Kidney tubule cell (primary cell): ENCODE results near the gene LMF1.

Source experiments
- DNase-seq: peaks from one replicate; pipeline ENCODE4 v3.0.0-alpha.2; 2018; ENCODE audit warnings: low spot score

LMF1 gene

DNA sequence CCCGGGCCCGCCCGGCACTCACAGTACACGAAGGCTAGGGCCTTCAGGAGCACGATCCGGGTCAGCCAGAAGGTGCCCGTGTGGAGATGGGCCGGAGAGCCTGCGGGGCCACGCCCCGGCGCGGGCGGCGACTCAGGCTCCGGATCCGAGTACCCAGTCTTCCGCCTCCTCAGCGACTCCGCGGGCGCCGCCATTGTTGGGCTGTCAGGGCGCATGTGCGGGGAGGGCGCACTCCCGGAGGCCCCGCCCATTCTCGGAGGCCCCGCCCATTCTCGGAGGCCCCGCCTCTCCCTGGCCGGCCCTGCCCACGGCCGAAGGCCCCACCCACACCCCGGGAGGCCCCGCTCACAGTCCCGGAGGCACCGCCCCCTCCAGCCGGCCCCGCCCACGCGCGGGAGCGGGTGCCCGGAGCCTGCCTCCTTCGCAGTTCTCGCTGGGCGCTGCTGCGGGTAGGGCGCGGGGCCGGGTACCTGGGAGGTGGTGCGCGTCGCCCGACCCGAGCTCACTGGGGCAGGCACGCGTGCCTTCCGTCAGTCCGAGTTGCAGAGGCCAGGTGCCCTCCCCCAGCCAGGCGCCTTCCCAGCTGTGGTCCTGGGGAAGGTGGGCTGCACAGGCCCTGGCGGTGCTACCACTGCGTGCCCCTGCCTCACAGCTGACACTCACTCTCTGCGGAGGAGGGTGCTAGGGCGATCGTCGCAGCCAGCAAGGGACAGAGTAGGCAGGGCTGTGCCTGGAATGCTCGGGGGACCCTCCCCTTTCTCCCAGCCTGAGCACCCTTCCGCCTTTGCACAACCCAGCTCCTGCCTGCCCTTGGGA, at the start of gene LMF1:
Gene LMF1 (minus strand): TSS at position 219 of the 816 bp plus-strand sequence. CDS start 4 bp downstream, at position 215.
- DNase-seq, result peak; percentile 90

- DNase-seq, result no peak
These were observed 49.3 kb upstream of the LMF1 start for GRCh38 chr16:1020091-1020399.

DNA sequence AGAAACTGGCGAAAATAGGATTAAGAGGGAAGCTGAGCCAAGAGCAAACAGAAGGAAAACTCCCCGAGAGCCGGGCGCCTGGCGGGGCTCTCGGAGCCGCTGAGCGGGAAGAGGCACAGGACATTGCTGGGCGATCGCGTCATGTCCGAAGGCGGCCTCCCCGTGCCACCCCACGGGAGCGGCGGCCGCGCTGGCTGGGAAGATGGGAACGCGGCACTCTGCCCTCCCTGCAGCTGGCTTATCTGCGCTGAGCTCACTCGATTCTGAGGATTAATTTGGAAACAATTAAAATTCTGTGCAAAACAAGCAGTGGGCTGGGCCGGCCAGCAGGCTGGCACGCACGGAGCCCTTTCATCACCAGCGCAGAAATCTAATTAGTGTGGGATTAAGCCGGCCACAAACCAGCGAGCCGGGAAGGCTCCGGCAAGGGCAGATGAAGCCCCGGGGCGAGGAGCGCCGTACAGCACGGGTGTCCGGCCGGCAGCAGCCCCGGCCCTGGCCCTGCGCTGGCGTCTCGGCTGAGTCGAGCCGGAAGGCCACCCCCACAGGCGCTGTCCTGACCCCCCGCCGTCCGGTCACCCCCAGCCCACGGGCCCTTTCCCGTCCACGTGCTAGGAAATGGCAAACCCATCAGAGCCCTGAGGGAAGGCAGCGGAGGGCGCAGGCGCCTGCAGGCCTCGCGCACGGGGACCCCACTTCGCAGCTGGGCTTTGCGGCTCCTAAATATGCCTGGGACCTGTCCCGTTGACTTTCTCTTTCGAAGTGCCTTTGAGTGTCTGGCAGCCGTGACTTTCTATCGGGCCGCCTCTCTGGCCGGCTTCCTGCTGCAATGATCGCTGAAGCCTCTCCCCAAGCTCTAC, 48.7 kb upstream of the LMF1 start:
- DNase-seq, result peak; percentile 68

GRCh38 chr16:1018447-1019198, 47.8 kb upstream of the LMF1 start:
- no peak for DNase-seq

GRCh38 chr16:1014771-1015495, 44.1 kb upstream of the LMF1 start:
- no peak for DNase-seq

GRCh38 chr16:1014221-1014620, 43.4 kb upstream of the LMF1 start:
- DNase-seq, result no peak

- DNase-seq, result no peak
These were observed 42.8 kb upstream of the LMF1 start for GRCh38 chr16:1013593-1013900.

GRCh38 chr16:1012722-1013592, 42.2 kb upstream of the LMF1 start:
- DNase-seq, result no peak

DNA sequence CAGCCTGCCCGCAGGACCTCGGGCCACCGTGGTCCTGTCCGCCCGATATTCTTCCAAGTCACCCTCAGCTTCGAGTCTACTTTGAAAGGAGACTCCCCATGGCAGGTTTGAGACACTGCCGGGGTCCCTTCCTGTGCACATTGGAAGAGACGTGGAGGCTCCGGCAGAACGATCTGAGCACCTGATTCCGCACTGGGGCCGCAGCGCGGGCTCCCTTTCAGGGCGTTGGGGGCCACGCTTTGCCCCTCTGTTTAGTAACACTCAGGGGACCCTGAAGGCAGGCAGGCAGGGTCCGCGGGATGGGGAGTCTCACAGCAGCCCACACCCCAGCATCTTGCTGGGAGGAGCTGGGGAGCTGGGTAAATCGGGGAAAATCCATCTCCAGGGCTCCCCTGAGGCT, 41.4 kb upstream of the LMF1 start:
- no peak for DNase-seq

GRCh38 chr16:1011316-1012082, 40.7 kb upstream of the LMF1 start:
- DNase-seq, result no peak

DNA sequence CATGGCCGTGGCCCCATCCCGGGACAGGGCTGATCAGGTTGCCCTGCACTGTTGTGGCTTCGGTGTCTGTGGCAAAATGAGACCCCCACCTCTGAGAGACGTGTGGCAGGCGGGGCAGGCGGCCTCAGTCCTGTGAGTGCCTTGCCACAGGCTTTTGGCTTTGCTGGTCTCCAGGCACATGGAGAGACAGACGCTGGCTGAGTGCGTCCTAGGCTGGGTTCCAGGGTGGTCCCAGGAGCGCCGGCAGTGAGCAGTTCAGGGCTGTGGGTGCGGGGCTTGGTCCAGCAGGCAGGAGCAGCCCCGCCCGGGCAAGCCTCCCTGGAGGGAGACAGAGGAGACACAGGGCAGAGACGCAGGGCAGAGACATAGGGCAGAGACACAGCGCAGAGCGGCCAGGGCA, 40.0 kb upstream of the LMF1 start:
- no peak for DNase-seq

- no peak for DNase-seq
These were observed 39.5 kb upstream of the LMF1 start for GRCh38 chr16:1010251-1010650.

DNA sequence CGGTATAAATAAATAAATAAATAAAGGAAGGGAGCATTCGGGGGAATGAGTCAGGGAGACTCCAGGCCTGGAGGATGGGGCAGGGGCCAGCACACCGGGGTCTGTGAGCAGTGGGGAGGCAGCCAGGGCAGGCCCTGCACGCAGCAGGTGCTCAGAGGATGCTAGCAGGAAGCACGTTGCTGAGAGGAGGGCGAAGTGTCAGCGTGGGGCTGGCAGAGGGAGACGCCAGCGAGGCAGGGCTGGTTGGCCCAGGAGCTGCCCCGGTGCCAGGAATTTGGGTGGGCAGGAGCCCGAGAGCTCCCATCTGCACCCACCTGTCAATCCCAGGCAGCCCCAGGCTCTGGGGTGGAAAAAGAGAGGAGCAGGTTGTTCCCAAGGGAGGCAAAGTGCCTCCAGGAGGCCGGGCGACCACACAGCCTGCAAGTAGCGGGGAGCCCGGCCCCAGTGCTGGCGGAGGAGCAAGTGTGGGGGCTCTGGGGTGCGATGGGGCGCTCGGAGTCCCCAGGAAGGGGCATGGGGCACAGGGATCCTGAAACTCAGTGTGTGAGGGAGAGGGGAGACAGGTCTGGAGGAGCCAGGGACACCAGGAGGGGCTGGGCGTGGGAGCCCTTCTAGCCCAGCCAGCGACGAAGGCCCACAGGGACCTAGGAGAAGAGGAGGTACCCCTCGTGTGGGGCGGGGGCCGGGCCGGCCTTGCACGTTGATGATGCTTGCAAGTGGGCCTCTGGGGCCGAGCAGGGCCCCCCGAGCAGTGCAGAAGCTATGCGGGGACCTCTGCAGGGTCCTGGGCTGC, 38.8 kb upstream of the LMF1 start:
- no peak for DNase-seq

GRCh38 chr16:1008085-1008484, 37.3 kb upstream of the LMF1 start:
- DNase-seq, result no peak

DNA sequence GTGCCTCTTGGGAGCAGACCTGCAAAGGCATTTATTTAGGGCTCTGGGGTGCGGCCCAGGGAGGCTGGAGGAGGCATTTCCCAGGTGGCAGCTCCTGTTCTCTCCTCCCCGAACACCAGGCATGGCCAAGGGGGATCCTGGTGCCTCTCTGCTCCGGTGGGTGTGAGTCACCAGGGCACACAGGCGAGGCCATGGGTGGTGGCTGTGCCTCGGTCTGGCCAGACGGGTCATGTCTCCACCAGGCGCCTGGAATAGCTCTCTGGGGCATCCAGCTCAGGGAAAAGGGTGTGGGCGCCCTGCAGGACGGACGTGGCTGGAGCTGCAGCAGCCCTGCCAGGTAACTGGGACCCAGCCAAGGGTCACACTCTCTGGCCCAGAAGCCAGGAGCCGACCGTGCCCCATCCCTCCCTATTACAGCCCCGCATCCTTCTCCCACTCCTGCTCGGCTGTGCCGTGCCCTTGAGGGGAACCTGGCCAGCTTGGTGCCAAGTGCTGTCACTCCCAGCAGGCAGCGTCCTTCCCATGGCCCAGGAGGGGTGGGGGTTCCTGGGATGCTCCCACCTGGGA, 36.6 kb upstream of the LMF1 start:
- peak; percentile 36 for DNase-seq

DNA sequence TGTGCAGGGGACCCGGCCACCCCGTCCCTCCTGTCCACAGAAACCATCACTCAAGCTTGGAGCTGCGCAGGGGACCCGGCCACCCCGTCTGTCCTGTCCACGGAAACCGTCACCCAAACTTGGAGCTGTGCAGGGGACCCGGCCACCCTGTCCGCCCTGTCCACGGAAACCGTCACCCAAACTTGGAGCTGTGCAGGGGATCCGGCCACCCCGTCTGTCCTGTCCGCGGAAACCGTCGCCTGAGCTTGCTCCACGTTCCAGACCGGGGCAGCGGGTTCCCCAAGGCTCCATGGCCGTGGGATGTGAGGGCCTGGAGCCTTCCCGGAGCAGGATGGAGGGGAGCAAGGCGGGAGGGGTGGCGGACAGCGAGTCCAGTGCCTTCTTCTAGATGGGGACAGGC, 36.0 kb upstream of the LMF1 start:
- DNase-seq, result no peak

- DNase-seq, result no peak
These were observed 34.5 kb upstream of the LMF1 start for GRCh38 chr16:1005286-1005685.

- no peak for DNase-seq
These were observed 32.9 kb upstream of the LMF1 start for GRCh38 chr16:1003391-1004347.
